Erythroblast (primary cell): ENCODE results near the gene PEX11G.

Experiments
- DNase-seq, 2 experiments: peaks; one replicate each; lab custom pipeline; 2025; lab: John Stamatoyannopoulos, UW
- GATA1 ChIP-seq: IDR thresholded peaks from 2 replicates; pipeline ENCODE4 v1.6.1; 2011; ENCODE audit warnings: low read depth, mild to moderate bottlenecking, control low read depth, low read length, moderate library complexity
- POLR2A ChIP-seq: IDR thresholded peaks from 2 replicates; pipeline ENCODE4 v1.6.1; 2011; ENCODE audit warnings: mild to moderate bottlenecking, low read length

PEX11G gene

DNA sequence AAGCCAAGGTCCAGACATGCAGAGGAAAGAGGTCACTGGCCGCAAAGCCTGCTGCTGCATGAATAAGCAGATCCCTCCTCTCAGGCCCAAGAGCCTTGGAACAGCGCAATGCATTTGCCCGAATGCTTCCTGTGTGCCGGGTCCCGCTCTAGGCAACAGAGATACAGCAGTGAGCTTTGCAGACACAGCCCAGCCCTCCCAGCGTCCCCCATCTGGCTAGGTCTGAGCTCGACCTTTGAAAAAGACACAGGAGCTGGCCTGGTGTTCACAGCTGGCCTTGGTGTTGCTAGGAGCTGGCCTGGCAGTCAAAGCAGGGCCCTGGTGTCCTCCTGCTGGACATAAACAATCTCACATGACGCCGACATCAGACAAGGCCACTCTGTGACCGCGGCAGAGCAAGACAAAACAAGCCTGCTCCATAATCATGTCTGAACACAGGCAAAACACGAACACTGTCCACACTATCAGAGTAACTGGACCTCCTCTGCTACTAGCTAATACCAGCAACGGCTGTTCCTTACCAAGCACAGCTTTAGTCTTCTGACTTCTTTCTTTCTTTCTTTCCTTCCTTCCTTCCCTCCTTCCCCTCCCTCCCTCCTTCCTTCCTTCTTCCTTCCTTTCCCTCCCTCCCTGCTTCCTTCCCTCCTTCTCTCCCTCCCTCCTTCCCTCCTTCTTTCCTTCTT is 5.7 kb upstream of the PEX11G start:
- TF ChIP-seq GATA1 (no peak), POLR2A (no peak)
- no peak for DNase-seq

DNA sequence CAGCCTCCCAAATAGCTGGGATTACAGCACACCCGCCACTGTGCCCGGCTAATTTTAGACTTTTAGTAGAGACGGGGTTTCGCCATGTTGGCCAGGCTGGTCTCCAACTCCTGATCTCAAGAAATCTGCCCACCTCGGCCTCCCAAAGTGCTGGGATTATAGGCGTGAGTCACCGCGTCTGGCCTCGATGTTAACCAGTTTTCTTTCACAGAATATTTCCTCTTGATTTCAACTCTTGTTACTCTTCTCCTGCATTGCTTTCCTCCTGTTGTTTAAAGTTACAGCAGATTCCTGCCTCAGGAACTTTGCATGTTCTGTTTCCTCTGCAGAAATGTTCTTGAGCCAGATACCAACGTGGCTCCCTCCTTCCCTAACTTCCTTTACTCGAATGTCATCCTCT is 3.7 kb upstream of the PEX11G start:
- DNase-seq: no peak
- TF ChIP-seq GATA1: no peak
- TF ChIP-seq POLR2A: no peak

DNA sequence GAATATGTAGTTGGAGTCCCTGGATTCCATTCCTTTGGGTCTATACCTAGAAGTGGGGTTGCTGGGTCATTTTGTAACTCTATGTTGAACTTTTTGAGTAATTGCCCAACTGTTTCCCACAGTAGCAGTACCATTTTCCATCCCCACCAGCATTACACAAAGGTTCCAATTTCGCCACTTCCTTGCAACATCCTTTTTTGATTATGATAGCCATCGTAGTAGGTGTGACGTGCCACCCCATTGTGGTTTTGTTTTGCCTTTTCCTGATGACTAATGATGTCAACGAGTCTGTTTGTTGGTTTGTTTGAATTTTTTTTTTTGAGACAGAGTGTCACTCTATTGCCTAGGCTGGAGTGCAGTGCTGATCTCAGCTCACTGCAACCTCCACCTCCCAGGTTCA is 3.3 kb upstream of the PEX11G start:
- no peak for TF ChIP-seq POLR2A
- TF ChIP-seq GATA1: no peak
- DNase-seq: no peak

DNA sequence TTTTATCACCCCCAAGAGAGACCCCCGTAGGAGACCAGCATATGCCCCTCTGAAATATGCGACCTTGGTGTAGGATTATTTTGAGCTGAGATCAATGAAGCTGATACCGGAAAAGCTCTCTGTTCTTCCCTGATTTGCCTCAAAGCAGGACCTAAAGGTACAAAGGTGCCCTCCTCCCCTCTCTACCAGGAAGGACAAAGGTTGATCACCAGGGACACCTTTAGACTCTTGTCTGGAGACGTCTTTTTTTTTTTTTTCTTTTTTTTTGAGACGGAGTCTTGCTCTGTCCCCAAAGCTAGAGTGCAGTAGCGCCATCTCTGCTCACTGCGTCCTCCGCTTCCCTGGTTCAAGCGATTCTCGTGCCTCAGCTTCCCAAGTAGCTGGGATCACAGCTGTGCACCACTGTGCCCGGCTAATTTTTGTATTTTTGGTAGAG is 792 bp upstream of the PEX11G start:
- no peak for TF ChIP-seq GATA1
- no peak for TF ChIP-seq POLR2A
- no peak for DNase-seq

DNA sequence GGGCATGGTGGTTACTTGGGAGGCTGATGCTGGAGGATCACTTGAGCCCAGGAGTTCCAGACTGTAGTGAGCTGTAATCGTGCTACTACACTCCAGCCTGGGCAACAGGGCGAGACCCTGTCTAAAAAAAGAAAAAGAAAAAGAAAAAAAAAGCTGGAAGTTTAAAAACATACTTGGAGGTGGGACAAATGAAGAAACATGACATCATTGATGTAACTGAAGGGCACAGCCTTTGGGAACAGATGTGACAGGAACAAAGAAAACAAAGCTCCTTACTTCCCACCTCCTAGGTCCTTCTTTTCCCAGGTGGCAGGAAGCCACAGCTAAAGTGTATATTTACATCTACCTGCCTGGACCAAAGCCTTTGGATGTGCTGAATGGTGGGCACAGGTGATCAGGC is 1.9 kb downstream of the PEX11G start:
- no peak for DNase-seq
- no peak for TF ChIP-seq POLR2A
- TF ChIP-seq GATA1: no peak

DNA sequence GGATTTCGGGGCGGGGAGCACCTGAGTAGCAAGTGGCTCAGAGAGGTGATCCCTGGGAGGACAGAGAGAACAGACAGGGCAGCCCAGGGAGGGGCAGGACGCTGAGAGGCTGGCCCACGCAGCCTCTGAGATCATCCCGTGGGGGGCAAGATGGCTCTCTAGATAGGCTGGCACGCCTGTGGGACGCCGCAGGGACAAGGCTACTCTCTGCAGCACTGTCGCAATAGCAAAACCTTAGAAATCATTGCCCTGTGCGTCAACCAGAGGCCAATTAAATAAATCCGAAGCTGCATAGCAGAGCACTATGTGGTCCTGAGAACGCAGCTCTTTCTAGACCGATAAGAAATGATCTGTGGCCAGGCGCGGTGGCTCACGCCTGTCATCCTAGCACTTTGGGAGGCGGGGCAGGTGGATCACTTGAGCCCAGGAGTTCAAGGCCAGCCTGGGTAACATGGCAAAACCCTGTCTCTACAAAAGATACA is 5.1 kb downstream of the PEX11G start:
- TF ChIP-seq POLR2A: no peak
- TF ChIP-seq GATA1: no peak
- no peak for DNase-seq

DNA sequence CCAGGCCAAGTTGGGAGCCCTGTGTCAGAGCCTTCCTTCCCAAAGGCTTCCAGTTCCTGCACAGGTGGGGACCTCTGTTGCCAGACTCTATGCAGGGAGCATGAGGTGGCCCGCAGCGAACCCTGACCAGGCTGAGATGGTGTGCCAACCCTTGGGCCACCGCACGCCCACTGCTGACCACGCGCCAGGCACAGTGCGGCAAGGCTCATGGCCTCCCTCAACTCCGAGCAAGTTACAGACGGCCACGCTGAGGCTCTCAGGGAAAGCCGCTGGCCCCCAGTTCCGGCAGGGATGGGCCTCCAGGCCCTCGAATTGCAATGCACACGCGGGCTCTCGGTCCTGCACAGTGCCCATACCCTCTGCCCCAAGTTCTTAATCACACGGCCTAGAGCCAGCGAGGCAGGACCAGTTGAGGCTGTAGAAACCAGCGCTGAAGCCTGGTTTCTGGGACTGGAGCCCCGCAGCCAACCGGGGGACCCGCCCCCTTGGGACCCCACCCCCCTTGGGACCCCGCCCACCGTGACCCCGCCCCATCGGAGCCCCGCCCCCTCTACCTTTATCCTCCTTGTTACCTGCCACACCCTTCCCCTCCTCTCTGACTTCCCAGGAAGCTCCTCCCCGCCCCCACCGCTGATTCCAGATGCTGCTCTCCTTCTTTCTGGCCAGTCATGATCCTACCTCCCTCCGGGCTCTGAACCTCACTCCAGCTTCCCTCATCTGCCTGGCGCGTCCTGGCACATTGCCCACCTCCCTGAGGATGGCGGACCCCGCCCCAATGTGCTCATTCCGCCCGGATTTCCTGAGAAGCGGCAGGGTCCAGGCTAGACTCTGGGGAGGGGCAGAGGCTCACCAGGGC is 6.0 kb downstream of the PEX11G start:
- no peak for TF ChIP-seq POLR2A
- no peak for TF ChIP-seq GATA1
- DNase-seq: no peak

DNA sequence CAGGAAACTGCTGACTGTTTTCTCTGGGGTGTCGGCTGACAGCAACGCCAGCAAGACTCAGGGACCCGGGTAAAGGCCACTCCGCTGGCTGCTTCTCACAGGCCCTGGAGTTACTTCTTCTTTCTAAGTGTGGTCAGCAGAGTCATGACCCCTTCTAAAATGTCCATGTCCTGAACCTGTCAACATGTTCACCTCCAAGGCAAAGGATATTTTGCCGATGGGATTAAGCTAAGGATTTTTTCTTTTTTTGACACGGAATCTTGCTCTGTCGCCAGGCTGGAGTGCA is 7.9 kb downstream of the PEX11G start:
- no peak for DNase-seq

DNA sequence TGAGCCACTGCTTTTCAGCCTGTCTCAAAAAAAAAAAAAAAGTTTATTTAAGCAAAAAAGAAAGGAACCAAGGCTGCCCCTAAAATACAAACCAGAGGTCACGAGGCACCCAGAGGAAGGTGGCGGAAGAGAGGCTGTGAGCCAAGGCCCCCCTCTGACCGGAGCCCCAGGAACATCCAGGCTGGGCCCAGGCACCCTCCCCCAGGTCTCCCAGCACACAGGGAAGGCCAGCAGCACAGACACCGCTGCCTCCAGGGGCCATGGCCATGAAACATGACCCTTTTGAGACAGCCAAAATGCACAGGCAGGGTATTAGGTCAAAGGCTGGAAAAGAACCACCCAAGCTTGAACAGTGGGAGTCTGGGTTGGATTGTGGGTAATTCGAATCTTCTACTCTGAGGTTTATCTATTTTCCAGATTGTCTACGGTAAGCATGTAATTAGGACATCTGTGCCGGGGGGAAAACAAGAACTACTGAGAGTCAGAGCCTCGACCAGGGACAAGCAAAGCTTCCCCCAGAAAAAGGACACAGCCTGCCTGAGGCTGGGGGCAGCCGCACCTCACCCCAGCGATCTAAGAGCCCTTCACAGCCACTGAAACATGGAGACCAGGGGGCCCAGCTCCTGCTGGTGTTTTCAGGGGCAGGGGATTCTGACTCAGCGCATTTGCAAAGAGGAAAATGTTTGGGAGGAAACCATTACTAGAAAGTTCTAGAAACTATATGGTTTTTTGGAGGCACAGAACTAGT is 8.4 kb downstream of the PEX11G start:
- no peak for DNase-seq
- TF ChIP-seq POLR2A: no peak
- TF ChIP-seq GATA1: no peak

More for the DNA sequence above, 7.9 kb downstream of the PEX11G start:
- TF ChIP-seq POLR2A (no peak), GATA1 (no peak)

DNA sequence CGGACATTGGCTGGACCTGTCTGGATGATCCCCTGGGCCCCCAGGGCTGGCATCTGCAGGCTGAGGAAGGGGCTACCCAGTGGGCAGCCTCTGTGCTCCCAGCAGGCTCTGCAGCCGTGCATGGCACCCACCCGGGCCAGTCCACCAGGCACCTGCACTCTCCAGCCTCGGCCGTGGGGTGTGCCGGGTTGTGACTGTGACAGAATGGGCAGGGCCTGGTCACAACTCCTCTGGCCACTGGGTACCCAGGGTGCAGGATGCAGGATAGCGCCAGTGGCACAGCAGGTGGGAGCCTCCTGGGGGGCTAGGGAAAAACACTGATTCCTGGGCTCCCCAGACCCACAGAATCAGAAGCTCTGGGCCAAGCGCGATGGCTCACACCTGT is 10.0 kb downstream of the PEX11G start:
- TF ChIP-seq GATA1 (no peak), POLR2A (no peak)
- DNase-seq: no peak

DNA sequence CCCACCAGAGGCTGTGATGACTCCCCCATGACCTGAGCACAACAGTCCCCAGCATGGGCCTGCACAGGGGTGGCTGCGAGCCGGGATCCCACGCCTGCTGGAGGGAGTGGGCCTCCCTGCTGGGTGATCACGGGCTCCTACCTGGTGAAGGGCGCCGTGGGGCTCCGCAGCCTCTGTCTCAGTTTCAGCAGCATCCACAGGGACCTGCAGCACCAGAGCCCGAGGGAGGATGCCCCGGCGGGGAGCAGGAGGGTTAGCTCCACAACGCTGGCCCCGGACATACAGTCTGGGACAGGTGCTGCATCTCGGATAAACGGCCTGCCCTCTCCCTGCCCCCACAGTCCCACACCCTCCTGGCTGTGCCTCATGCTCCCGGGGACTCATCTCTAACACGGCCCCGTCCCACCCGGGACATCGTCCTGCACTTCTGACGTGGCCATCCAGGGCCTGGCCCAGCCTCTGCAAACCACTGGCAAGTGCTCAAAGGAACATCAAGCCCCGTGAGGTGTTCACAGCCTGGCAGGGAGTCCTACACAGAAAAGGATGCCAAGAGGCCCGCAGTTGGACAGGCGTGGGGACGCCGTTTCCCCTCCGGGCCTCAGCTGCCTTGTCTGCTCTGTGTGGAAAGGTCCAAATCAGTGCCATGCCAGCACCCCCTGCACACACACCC is 10.5 kb downstream of the PEX11G start:
- TF ChIP-seq POLR2A (no peak), GATA1 (no peak)
- DNase-seq: no peak

DNA sequence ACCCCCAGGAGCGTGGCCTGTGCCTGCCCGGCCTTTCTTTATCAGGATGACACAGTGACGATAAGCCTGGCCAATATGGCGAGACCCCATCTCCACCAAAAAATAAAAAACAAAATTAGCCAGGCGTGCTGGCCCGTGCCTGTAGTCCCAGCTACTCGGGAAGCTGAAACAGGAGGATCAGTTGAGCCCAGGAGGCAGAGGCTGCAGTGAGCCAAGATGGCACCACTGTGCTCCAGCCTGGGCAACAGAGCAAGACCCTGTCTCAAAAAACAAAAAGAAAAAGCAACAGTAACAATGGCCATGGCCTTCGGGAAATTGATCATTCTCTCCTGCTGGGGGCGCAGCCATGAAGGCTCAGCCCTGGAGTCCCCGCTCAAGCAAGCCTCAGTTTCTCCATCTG is 11.1 kb downstream of the PEX11G start:
- DNase-seq: no peak
- TF ChIP-seq GATA1: no peak
- no peak for TF ChIP-seq POLR2A

DNA sequence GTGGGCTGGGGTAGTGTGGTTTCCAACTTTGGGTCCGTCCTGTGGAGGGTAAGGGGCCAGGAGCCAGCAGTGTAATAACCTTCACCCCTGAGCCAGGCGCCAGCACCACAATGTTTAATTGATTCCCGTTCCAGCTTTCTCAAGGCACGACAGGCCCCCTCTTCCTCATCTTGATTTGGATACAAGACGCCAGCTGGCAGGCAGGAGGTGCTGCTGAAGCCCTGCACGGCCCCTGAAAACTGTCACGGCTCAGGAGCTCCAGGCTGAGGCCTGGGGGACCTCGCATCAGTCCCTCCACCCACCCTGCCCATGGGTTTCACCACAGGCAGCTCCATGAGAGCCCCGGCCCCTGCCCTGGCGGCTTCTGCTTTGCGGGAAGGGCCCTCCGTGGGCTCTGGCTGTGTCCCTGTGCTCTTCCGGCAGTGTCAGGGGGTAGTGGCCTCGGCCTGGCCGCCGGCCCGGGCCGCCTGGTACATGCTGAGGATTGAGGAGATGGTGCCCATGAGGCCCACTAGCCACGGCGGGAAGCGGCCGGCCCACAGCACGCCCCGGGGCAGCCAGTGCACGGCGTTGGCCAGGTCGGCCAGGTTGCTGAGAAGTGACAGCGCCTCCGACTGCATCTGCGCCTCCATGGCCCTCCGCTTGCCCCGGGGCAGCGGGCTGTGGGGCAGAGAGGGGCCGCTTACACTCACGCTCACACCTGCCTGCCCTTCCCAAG is 11.9 kb downstream of the PEX11G start:
- TF ChIP-seq POLR2A: no peak
- TF ChIP-seq GATA1: no peak
- no peak for DNase-seq
